SU-DHL-6 (cell line): ENCODE data around the gene RANGAP1.

ENCODE experiments used
- EZH2phosphoT487 ChIP-seq: fragments of 200-600 bp; sonication (generic), shearing (Covaris generic); conservative IDR thresholded peaks from 2 replicates; pipeline ENCODE4 v1.6.1; 2018; ENCODE audit warnings: mild to moderate bottlenecking, antibody characterized with exemption, low read length, moderate library complexity, mixed read lengths
- TF ChIP-seq, protein P1 (sequence below): fragments of 200-600 bp; sonication (generic); IDR thresholded peaks from one replicate; pipeline ENCODE4 v1.5.1; 2017; ENCODE audit warnings: antibody characterized with exemption, mild to moderate bottlenecking, low read length, moderate library complexity; ENCODE audit not compliant: insufficient read depth, poor library complexity, severe bottlenecking

DNA sequence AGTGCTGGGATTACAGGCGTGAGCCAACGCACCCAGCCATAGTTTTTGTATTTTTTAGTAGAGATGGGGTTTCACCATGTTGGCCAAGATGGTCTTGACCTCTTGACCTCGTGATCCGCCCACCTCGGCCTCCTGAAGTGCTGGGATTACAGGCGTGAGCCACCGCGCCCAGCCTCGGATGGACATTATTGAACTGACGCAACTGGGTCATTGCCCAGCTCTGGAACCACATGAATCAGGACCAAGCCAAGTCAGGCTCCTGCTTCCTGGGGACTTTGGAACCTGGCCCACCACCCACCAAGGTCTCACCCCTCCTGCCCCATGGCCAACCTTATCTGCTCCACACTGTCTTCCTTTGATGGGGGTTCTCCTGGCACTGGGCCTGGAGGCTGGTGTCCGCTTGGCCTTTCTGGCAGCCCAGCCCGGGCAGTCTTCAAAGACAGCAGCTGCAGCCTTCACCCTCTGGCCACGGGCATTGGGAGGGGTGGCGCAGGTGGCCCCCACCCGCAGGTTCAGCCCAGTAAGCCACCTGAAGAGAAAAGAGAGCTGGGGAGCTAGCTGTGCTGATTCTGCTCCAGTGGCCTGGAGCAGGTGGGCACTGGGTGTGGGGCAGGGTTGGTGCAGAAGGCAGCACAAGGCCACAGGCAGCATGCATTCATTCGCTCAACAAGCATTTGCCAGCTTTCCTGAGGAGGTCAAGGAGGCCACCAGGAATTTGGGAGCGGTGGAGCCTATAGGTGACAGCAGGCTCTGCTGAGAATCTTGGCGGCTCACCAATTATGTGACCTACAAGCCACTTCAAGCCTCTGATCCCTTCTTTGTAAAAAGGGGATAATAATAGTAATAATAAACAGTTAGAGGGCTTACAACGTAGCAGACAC lies 50.9 kb downstream of the RANGAP1 start:
- TF ChIP-seq, protein P1, sequence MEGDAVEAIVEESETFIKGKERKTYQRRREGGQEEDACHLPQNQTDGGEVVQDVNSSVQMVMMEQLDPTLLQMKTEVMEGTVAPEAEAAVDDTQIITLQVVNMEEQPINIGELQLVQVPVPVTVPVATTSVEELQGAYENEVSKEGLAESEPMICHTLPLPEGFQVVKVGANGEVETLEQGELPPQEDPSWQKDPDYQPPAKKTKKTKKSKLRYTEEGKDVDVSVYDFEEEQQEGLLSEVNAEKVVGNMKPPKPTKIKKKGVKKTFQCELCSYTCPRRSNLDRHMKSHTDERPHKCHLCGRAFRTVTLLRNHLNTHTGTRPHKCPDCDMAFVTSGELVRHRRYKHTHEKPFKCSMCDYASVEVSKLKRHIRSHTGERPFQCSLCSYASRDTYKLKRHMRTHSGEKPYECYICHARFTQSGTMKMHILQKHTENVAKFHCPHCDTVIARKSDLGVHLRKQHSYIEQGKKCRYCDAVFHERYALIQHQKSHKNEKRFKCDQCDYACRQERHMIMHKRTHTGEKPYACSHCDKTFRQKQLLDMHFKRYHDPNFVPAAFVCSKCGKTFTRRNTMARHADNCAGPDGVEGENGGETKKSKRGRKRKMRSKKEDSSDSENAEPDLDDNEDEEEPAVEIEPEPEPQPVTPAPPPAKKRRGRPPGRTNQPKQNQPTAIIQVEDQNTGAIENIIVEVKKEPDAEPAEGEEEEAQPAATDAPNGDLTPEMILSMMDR, result no peak
- TF ChIP-seq EZH2phosphoT487, result no peak
